SK-N-MC (cell line): ENCODE data around the gene HIBADH.

Experiments
- DNase-seq: peaks from one replicate; pipeline ENCODE4 v3.0.0-alpha.2; 2011; ENCODE audit warnings: low read depth, low spot score
- H3K27ac ChIP-seq: fragments of 200-600 bp; sonication (generic); 2 replicates; pipeline ENCODE4 v1.5.1; 2016; ENCODE audit warnings: mixed run types
- H3K36me3 ChIP-seq: fragments of 200-600 bp; sonication (generic); 2 replicates; pipeline ENCODE4 v1.6.1; 2017; ENCODE audit warnings: antibody characterized with exemption, low read length, mixed read lengths; ENCODE audit not compliant: insufficient read depth
- H3K4me3 ChIP-seq: fragments of 200-600 bp; sonication (generic); 2 replicates; pipeline ENCODE4 v1.5.1; 2016
- H3K9ac ChIP-seq: fragments of 200-600 bp; sonication (generic); 2 replicates; pipeline ENCODE4 v1.8.0; 2017; ENCODE audit warnings: mixed run types, mixed read lengths; ENCODE audit not compliant: insufficient read length
- H3K9me3 ChIP-seq: fragments of 200-600 bp; sonication (generic); 2 replicates; pipeline ENCODE4 v1.6.1; 2017; ENCODE audit warnings: low read depth, mild to moderate bottlenecking, antibody characterized with exemption, low read length, moderate library complexity, mixed read lengths
- EZH2 ChIP-seq: fragments of 200-600 bp; sonication (generic); IDR thresholded peaks from one replicate; pipeline ENCODE4 v1.6.1; 2017; ENCODE audit warnings: antibody characterized with exemption
- FOXP2 ChIP-seq: optimal IDR thresholded peaks from 2 replicates; pipeline ENCODE3; 2011; ENCODE audit warnings: mild to moderate bottlenecking, moderate library complexity; ENCODE audit not compliant: insufficient read depth; ENCODE audit errors: extremely low read length, control extremely low read depth
- POLR2AphosphoS5 ChIP-seq: IDR thresholded peaks from 2 replicates; pipeline ENCODE4 v1.6.1; 2012; ENCODE audit warnings: mild to moderate bottlenecking, low read depth, low read length, borderline replicate concordance

HIBADH gene

DNA sequence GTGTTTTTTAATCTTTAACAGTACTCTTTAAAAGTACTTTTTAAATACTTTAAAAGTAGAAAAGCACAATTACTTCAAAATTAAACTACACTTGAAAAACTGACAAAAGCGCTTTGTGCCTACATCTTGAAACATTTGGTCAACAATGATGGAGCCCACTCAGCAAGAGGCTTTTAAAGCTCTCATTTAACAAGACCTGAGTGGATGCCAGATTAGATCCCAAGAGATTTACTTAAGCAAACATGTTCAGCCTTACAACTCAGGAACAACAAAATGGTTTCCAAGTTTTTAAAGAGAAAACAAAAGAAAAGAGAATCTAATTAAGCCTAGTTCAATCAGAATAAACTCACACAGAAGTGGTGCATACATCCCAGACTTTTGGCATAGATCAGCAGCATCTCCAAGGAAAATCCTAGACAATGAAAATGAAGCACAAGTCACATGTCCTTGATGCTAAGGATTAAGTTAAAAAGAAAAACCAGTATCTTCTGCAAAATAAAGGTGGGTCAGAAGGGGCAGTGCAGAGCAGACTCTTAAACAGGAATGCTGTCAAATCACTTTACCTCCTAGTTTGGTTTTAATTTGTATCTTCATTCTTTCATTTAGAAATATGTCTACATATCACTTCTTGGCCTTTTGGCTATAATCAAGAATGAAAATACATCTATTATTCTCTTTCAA, 26.2 kb downstream of the HIBADH start:
- no peak for DNase-seq
- Histone ChIP-seq H3K9ac (no peak overlapping the region), H3K27ac (no peak overlapping the region), H3K9me3 (no peaks in the 10 kb centered on the region), H3K4me3 (no peak overlapping the region), H3K36me3 (no peaks in the 10 kb centered on the region)
- TF ChIP-seq EZH2 (no peak), FOXP2 (no peak), POLR2AphosphoS5 (no peak)

GRCh38 chr7:27635728-27636127, 27.0 kb downstream of the HIBADH start:
- DNase-seq, result no peak
- Histone ChIP-seq H3K36me3 (no peaks in the 10 kb centered on the region), H3K9me3 (no peaks in the 10 kb centered on the region), H3K9ac (no peak overlapping the region), H3K27ac (no peak overlapping the region), H3K4me3 (no peak overlapping the region)
- no peak for TF ChIP-seq EZH2
- TF ChIP-seq FOXP2, result no peak
- no peak for TF ChIP-seq POLR2AphosphoS5

DNA sequence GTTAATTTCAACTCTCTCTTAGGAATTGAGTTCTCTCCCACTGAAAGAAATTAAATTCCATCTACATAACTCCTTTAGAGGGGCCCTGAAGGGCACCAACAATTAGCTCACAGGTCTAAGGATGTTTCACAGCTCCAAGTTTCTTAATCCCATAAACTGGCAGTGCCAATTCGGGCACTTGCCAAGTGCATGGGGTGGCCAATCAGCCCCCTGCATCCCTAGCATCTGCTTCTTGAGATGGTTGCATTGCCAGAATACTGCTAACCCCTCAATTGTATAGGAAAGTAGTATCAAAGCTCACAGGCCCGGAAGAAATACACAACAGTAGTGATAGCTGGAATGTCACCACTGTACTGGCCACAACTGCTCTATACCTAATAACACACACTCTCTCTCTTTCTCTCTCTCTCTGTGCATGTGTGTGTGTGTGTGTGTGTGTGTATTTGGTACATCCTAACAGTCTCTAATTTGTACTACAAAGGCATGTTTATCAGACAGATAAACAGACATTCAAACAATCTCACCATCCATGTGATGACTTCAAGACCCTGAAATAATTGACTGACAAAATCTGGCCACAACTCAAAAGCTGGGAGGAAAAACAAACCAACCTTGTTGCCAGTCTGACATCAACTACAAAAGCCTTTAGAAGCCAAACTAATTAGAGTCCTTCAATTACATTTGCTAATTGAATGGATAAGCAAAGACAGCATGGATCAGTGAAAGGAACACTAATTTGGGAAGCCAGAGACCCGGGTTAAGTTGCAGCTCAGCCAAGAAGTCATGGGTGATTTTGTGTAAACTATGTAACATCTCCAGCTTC, 27.8 kb downstream of the HIBADH start:
- TF ChIP-seq EZH2, result no peak
- TF ChIP-seq POLR2AphosphoS5, result no peak
- TF ChIP-seq FOXP2, result no peak
- Histone ChIP-seq H3K27ac (no peak overlapping the region), H3K4me3 (no peak overlapping the region), H3K9me3 (no peaks in the 10 kb centered on the region), H3K9ac (no peak overlapping the region), H3K36me3 (no peaks in the 10 kb centered on the region)
- no peak for DNase-seq

GRCh38 chr7:27633062-27633461, 29.6 kb downstream of the HIBADH start:
- H3K9me3 ChIP-seq, result no peaks in the 10 kb centered on the region
- H3K9ac ChIP-seq, result no peak overlapping the region
- no peak for DNase-seq
- TF ChIP-seq POLR2AphosphoS5 (no peak), EZH2 (no peak), FOXP2 (no peak)
- H3K4me3 ChIP-seq, result no peak overlapping the region
- H3K27ac ChIP-seq, result no peak overlapping the region
- no peaks in the 10 kb centered on the region for H3K36me3 ChIP-seq

GRCh38 chr7:27631391-27631790, 31.3 kb downstream of the HIBADH start:
- Histone ChIP-seq H3K9ac (no peak overlapping the region), H3K4me3 (no peak overlapping the region), H3K27ac (no peak overlapping the region), H3K9me3 (no peaks in the 10 kb centered on the region), H3K36me3 (no peaks in the 10 kb centered on the region)
- no peak for TF ChIP-seq FOXP2
- no peak for TF ChIP-seq EZH2
- no peak for TF ChIP-seq POLR2AphosphoS5
- DNase-seq, result no peak

DNA sequence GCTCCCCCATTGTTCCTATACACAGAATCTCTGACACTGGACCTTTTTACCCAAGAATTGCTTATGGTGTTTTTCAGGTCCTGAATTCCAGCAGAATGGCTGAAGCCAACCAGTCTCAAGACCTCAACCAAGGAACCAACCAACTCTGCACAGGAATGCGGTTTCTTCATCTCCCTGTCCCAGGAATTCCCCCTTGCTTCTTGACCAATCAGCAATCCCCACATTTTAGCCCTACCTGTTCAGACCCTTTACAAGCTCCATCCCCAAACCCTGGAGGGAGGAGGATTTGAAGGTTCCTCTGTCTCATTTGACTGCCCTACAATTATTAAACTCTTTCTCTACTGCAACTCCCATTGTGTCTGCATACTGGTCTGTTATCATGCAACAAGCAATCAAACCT, 35.5 kb downstream of the HIBADH start:
- H3K27ac ChIP-seq, result no peak overlapping the region
- H3K9me3 ChIP-seq, result no peaks in the 10 kb centered on the region
- H3K9ac ChIP-seq, result no peak overlapping the region
- TF ChIP-seq POLR2AphosphoS5 (no peak), FOXP2 (no peak), EZH2 (no peak)
- no peak overlapping the region for H3K4me3 ChIP-seq
- H3K36me3 ChIP-seq, result no peaks in the 10 kb centered on the region
- no peak for DNase-seq

GRCh38 chr7:27619492-27619891, 43.2 kb downstream of the HIBADH start:
- Histone ChIP-seq H3K9me3 (peaks cover 10% of the 10 kb centered on the region), H3K36me3 (peaks cover 7% of the 10 kb centered on the region; the same call in 1 of the 2 replicates), H3K4me3 (no peak overlapping the region), H3K27ac (no peak overlapping the region), H3K9ac (no peak overlapping the region)
- no peak for TF ChIP-seq POLR2AphosphoS5
- no peak for TF ChIP-seq EZH2
- no peak for TF ChIP-seq FOXP2
- no peak for DNase-seq

DNA sequence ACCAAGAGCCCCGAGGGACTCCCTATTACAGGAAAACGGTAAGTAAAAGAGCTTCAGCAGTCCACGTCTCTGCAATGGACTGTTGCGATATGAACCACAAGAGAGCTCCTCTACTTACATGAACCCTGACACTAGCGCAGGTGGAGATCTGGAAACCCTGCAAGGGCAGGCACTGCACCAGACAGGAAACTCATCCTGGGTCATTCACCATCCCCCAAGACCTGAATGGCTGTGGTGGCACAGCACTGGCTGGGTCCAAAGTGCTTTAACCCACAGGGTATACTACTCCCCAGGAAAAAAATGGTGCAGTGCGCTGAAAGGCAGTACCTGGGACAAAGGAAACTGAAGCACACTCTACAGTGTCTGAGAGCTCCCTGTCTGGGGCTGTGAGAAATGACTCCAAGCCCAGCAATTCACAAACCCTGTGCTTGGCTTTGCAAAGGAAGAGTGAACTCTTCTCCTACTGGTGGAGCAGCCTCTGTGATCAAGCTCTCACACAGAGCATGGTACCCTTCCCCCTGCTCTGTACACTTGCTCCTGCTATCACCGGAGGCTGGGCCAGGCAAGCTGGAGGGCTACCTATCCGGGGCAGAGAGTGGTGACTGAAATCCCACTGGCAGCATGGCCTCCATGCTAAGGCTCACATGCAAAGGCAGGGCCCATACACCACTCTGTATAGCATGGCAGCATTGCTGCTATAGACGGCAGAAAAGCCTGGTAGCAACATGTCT, 44.9 kb downstream of the HIBADH start:
- peaks cover 7% of the 10 kb centered on the region; the same call in 1 of the 2 replicates for H3K36me3 ChIP-seq
- DNase-seq, result no peak
- no peak overlapping the region for H3K4me3 ChIP-seq
- H3K27ac ChIP-seq, result no peak overlapping the region
- H3K9me3 ChIP-seq, result peaks cover 10% of the 10 kb centered on the region
- H3K9ac ChIP-seq, result no peak overlapping the region
- TF ChIP-seq POLR2AphosphoS5, result no peak
- TF ChIP-seq EZH2, result no peak
- no peak for TF ChIP-seq FOXP2
